VCaP (cell line): ENCODE measurements around the gene GRIN2A.

ENCODE experiments used
- H3K27ac ChIP-seq: fragments of 450-650 bp; 2 replicates; pipeline ENCODE4 v1.5.1; 2017
- TF ChIP-seq, protein P1 (sequence below): fragments of 450-650 bp; conservative IDR thresholded peaks from 2 replicates; pipeline ENCODE4 v1.5.1; 2017; ENCODE audit warnings: mild to moderate bottlenecking, moderate library complexity

GRIN2A gene

DNA sequence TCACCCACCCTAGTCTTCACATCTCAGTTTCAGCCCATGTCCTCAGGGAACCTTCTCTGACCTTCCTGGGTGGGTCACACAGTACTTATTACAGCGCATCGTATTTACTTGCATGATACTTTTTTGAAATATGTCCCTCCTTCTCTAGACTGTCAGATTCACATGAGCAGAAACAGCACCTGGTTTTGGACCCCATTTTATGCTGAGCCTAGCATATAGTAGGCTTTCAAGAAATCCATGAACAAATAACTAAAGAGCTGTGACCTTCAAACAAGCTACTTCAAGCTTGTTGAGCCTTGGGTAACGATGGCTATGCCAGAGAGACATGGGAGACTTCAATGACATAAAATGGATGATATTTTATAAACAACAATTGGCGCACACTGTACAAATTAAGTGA lies 150.3 kb downstream of the GRIN2A start:
- no peak overlapping the region for H3K27ac ChIP-seq
- TF ChIP-seq, protein P1, sequence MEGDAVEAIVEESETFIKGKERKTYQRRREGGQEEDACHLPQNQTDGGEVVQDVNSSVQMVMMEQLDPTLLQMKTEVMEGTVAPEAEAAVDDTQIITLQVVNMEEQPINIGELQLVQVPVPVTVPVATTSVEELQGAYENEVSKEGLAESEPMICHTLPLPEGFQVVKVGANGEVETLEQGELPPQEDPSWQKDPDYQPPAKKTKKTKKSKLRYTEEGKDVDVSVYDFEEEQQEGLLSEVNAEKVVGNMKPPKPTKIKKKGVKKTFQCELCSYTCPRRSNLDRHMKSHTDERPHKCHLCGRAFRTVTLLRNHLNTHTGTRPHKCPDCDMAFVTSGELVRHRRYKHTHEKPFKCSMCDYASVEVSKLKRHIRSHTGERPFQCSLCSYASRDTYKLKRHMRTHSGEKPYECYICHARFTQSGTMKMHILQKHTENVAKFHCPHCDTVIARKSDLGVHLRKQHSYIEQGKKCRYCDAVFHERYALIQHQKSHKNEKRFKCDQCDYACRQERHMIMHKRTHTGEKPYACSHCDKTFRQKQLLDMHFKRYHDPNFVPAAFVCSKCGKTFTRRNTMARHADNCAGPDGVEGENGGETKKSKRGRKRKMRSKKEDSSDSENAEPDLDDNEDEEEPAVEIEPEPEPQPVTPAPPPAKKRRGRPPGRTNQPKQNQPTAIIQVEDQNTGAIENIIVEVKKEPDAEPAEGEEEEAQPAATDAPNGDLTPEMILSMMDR = no peak

DNA sequence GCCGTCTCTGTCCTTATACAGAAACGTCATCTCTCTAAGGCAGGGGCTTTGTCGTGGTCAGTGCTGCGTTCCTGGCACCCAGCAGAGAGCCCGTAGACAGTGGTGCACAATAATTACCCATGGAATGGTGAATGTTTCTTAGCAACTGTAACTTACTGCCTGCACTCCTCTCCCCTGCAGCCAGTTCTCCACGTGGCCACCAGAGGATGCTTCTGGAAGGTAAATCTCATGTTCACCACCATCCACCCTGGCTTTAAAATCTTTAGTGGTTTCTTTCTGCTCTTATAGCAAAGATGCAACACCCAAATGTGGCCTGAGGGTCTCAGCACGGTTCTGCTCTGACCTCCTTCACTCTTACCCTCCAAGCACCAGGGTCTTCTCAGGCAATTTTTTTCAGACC lies 150.8 kb downstream of the GRIN2A start:
- no peak overlapping the region for H3K27ac ChIP-seq
- TF ChIP-seq, protein P1 = no peak

DNA sequence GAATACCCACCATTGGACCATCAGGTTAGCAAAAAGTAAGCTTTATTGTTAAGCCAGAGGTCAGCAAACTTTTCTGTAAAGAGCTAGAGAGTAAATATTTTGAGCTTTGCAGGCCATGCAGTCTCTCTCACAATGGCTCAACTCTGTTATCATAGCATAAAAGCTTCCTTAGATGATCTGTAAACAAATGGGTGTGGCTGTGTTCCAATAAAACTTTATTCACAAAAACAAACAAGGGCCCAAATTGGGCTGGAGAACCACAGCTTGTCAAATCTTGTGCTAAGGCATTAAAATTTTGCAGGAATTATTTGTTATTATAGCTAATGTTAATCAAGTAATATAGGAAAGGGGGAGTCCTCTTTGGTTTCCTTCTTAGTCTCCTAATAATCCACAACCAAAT lies 153.6 kb downstream of the GRIN2A start:
- TF ChIP-seq, protein P1 = no peak
- no peak overlapping the region for H3K27ac ChIP-seq

DNA sequence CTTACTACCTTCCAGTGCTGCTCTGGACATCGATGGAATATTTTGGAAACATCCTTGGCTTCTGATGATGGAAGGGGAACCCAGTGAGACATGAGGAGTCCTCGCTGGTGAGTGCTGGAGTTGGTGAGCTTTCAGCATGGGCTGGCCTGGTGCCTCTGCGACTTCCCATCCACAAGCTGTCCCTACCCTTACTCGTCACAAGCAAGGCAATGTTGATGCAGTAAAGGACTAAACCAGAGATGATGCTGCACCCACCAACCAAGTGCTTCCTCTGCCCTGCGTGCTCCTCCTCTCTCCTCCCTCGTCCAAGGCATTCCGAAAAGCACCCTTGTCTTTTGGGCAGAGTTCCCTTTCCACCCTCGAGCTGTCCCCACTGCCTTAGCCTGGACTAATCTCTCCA lies 154.7 kb downstream of the GRIN2A start:
- H3K27ac ChIP-seq = no peak overlapping the region
- TF ChIP-seq, protein P1 = no peak

DNA sequence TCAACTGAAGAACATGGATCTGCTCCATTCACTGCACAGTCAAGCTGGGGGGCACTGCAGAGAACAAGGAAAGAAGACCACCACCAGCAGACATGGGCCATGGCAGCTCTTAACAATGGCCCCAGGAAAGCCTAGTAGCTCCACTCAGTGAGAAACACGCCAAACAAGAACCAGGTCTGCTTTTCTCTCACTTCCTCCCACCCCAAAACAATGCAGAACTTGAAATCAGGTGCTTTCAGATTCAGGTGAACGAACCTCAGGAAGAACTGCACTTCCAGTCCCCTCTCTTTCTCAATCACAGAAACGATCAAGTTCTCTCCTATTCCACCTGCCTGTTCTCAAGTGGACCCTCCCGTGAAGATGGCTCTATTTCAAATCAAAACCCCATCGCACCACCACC lies 155.6 kb downstream of the GRIN2A start:
- TF ChIP-seq, protein P1 = no peak
- no peak overlapping the region for H3K27ac ChIP-seq

DNA sequence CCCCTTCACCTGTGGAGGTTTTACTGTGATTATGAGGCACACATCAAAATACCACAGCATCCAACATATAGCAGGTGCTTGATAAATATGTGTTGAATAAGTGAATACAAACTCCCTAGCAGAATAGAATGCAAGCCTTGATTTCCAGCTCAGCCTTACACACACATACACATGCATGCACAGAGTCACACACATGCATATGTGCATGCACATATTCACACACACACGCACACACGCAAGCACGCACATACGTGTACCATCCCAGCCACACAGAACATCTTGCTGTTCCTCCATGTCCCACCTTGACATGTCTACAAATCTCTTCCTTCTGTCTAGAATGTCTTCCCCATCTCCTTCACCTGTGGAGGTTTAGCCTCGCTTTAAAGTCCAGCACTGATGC lies 160.1 kb downstream of the GRIN2A start:
- TF ChIP-seq, protein P1 = no peak
- no peak overlapping the region for H3K27ac ChIP-seq

DNA sequence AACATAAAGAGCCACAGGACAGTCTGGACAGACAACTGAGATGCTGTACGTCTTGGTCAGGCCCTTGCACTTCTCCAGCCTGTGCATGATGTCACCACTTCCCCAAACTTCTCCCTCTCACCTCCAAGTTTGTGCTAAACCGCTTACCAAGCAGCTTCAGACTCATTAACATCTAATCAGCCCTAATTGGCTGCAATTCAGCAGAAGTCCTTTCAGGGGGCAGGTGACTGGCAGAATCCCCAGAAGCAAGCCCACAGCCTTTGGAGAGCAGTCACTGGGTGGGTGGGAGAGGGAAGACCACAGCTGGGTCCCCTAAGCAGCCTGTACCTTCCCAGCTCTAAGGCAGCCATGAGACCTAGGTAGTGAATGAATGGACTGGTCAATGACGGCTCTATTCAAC lies 161.4 kb downstream of the GRIN2A start:
- H3K27ac ChIP-seq = no peak overlapping the region
- TF ChIP-seq, protein P1 = no peak

DNA sequence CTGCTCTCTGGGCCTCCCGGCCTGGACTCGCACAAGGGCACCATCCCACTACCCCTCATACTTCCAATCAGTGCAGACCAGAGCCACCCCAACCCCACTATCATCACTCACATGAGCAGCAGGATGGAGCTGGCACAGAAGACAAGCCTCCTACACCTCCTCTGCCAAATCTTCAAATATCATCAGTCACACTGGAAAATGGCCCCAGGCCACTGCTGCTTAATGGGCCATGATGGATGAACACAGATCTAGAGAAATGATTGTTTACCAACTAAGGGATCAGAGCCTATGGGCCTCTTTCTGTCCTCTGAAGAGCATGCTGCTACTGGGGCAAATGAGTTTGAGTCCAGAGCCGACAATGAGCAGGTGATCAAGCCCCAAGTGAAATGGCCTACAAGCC lies 165.5 kb downstream of the GRIN2A start:
- TF ChIP-seq, protein P1 = no peak
- H3K27ac ChIP-seq = no peak overlapping the region
